GM12875 (cell line): ENCODE data around the gene DNASE1L1.
A peak's percentile ranks its signal among the peaks of the same experiment; 100 is the strongest.
"Not testable (repeated sequence)": the region's sequence is repeated elsewhere in the genome, so short reads cannot be mapped to it uniquely, and the experiment has no call there.

Experiments used
- H3K4me3 ChIP-seq: one replicate; pipeline ENCODE4 v1.5.1; 2011; ENCODE audit warnings: low read depth, low read length, control low read depth
- TF ChIP-seq, protein P1 (sequence below): IDR thresholded peaks from 2 replicates; pipeline ENCODE4 v1.5.1; 2011; ENCODE audit warnings: low read depth, mild to moderate bottlenecking, control low read depth, inconsistent platforms, low read length, moderate library complexity, borderline replicate concordance; ENCODE audit not compliant: insufficient read depth

The DNASE1L1 gene

GRCh38 chrX:154398668-154399526 is 10.2 kb downstream of the DNASE1L1 start:
- H3K4me3 ChIP-seq = peak overlapping the region; percentile 85
- TF ChIP-seq, protein P1, sequence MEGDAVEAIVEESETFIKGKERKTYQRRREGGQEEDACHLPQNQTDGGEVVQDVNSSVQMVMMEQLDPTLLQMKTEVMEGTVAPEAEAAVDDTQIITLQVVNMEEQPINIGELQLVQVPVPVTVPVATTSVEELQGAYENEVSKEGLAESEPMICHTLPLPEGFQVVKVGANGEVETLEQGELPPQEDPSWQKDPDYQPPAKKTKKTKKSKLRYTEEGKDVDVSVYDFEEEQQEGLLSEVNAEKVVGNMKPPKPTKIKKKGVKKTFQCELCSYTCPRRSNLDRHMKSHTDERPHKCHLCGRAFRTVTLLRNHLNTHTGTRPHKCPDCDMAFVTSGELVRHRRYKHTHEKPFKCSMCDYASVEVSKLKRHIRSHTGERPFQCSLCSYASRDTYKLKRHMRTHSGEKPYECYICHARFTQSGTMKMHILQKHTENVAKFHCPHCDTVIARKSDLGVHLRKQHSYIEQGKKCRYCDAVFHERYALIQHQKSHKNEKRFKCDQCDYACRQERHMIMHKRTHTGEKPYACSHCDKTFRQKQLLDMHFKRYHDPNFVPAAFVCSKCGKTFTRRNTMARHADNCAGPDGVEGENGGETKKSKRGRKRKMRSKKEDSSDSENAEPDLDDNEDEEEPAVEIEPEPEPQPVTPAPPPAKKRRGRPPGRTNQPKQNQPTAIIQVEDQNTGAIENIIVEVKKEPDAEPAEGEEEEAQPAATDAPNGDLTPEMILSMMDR = peak; percentile 69

GRCh38 chrX:154397888-154398667 is 11.0 kb downstream of the DNASE1L1 start, which contains the start of gene RPL10:
Gene RPL10, plus strand, starts transcription at chrX:154398377. Its CDS starts 143 bp downstream, at chrX:154398520.
- TF ChIP-seq, protein P1 = no peak
- peak within 1 kb of the TSS; percentile 85 for H3K4me3 ChIP-seq

GRCh38 chrX:154396973-154397887 is 11.8 kb downstream of the DNASE1L1 start:
- TF ChIP-seq, protein P1 = no peak

DNA sequence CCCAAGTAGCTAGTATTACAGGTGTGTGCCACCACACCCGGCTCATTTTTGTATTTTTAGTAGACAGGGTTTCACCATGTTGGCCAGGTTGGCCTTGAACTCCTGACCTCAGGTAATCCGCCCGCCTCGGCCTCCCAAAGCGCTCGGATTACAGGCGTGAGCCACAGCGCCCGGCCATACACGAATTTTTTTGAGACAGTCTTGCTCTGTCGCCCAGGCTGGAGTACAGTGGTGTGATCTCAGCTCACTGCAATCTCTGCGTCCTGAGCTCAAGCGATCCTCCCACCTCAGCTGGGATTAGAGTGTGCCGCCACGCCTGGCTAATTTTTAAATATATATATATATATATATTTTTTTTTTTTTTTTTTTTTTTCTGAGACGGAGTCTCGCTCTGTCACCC is 12.7 kb downstream of the DNASE1L1 start:
- not testable (repeated sequence) for H3K4me3 ChIP-seq

More at GRCh38 chrX:154396973-154397887, 11.8 kb downstream of the DNASE1L1 start:
- H3K4me3 ChIP-seq = peak overlapping the region; percentile 85

DNA sequence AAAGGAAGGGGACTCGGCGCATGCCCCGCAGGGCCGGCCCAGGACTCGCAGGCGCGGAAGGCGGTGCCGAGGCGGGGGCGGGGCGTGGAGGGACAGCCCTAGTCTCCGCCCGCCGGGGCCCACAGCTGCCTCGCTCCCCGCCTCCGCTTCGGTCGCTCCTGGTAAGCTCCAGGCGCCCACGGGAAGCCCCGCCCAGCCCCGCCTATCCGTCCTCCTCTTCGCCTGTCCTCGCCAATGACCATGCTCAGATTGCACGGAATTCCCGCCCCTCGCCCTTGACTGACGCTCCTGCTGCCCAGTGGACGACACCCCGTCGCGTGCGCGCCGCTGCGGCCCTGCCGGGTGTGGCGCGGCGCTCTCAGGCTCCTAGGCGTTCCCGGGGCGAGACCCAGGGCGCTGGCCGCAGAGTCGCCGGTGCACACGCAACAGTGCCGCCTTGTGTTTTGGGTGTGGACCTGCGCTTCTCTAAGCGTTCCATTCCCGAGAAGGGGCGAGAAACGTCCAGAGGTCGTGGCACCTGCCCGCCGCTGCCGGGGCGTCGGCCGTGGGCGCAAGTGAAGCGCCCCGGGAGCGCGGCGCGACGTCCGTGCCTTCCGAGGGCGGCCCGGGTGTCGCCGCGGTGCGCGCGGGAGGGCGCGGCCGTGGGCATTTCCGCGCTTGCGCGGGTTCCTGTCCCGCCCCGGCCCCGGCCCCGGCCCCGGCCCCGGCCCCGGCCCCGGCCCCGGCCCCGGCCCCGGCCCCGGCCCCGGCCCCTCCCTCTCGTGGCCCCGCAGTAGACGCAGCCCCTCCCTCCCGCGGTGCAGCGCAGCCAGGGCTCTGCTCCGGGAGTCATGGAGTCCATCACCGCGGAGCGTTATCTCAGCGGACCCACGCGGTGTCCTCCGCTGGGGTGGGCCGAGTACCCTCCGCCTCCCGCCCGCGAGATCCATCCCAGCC is 19.0 kb downstream of the DNASE1L1 start:
- peak overlapping the region; percentile 21 for H3K4me3 ChIP-seq

GRCh38 chrX:154388649-154389048 is 20.4 kb downstream of the DNASE1L1 start:
- H3K4me3 ChIP-seq = not testable (repeated sequence)

DNA sequence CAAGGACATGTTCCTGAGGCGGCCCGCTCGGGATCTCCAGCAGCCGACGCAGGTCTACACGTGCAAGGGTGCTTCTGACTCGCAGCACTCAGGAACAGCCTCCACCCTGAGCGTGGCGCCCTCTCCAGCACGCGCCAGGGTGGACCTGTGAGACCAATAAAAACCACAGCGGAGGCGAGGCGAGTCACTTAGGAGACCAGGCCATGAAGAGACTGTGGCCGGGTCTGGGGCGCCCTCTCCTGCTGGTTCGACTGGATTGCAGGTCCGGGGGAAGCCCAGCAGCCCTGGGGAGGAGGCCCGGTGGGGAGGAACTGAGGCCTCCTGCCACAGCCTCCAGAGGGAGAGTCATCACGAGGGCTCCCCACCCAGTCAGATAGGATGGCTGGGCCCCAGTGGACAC is 21.0 kb downstream of the DNASE1L1 start:
- H3K4me3 ChIP-seq = not testable (repeated sequence)

DNA sequence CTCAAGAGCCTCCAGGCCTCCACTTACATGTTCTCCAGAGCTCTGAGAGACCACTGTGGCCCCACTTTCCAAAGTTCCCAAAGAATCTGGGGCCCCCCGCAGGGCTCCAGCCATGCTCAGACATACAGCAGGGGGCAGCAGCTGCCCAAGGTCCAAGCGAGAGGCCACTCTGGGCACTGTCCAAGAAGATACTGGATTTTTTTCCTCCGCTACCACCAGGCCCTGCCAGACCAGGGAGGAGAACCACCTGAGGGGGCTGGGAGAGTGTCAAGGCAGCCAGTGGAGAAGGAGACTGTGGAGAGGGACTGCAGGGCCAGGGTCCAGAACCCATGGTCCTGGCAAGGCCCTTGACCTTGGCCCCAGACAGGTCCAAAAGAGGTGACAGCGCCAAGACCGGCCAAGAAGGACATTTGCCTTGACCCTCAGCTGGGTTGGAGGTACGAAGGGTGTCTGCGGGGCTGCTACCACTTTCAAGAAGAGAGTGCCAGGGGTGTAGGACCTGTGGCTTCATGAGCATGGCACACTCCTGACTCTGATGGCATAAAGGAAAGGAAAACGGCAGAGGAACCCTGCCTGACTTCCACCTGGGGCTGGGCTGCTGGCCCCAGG is 24.7 kb downstream of the DNASE1L1 start:
- TF ChIP-seq, protein P1 = no peak
- H3K4me3 ChIP-seq = no peak overlapping the region
